GM12874 (cell line): ENCODE data around the gene MAPK4.
A peak's percentile ranks its signal among the peaks of the same experiment; 100 is the strongest.

Source experiments
- TF ChIP-seq, protein P1 (sequence below): IDR thresholded peaks from 2 replicates; pipeline ENCODE4 v1.5.1; 2011; ENCODE audit warnings: low read depth, mild to moderate bottlenecking, control low read depth, low read length, moderate library complexity; ENCODE audit not compliant: insufficient read depth

MAPK4 gene

DNA sequence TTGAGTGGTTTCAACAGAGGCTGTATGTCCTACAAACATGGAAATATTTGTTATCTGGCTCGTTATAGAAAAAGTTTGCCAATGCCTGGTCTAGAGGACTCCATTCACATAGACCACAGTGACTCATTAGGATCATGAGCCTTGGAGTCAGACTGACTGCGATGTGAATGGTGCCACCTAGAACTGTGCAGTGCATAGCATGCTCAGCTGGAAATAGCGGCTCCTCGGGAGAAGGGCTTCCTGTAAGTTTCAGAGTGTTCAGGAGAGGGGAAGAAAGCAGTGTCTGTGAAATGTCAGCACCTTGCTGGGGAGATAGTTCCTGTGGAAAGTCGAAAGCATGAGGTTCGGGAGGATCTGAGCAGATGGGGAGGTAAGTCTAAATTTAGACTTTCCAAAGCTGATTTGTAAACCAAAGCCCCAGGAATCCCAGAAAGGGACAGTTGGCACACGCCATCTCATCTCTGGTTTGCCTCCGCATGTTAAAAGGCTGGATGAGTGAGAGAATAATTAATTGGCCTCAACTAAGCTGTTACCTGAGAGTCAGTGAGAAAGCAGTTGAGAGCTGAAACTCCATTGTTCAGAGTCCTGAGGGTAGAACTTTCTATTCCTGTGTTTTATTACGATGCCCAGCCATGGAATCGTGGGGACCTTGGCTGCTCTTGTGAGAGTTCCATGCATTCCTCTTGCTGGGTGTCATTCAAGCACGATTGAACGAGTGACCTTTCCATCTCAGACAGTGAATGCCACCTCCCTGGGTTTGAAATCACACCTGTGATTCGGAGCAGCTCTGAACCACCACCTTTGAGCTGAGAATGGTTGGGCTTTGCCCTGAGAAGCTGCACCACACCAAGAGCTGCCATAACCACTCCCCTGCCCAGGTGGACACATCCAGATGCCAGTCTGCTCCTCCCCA is 99.5 kb downstream of the MAPK4 start:
- TF ChIP-seq, protein P1, sequence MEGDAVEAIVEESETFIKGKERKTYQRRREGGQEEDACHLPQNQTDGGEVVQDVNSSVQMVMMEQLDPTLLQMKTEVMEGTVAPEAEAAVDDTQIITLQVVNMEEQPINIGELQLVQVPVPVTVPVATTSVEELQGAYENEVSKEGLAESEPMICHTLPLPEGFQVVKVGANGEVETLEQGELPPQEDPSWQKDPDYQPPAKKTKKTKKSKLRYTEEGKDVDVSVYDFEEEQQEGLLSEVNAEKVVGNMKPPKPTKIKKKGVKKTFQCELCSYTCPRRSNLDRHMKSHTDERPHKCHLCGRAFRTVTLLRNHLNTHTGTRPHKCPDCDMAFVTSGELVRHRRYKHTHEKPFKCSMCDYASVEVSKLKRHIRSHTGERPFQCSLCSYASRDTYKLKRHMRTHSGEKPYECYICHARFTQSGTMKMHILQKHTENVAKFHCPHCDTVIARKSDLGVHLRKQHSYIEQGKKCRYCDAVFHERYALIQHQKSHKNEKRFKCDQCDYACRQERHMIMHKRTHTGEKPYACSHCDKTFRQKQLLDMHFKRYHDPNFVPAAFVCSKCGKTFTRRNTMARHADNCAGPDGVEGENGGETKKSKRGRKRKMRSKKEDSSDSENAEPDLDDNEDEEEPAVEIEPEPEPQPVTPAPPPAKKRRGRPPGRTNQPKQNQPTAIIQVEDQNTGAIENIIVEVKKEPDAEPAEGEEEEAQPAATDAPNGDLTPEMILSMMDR: no peak

DNA sequence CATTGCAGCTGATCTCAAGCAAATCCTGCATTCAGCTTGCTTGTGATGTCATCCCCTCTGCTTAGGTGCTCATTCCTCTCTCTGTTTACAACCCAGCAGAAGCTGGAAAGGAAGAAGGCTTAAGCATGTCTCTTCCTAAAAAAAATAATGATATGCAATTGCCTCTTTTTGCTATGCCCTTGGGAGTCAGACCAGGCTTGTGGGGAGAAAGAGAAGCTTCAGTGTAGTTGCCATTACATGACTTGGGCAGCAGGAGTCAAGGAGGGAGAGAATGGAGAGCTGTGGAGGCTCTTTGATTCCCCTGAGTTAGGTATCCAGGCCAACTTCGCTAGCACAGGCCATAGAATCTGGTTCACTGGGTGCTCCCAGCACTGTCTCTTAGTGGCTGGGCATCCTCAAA is 101.1 kb downstream of the MAPK4 start:
- TF ChIP-seq, protein P1: no peak

DNA sequence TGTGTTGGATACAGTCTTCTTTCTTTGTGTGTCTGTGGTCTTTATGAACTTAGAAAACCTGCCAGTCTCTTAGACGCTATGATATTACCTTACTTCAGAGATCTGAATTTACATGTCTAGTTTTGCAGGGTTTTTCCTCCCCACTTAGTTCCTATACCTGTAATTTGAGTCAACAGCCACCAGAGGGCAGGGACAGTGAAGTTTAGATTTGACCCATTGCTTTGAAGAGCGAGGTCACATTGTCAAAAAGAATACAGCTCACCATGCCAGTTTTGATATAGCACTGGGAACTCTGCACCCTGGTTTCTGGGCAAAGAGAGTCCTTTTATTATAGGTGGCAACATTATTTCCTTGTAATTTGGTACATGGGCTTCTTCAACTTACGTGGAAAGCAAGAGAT is 102.3 kb downstream of the MAPK4 start:
- TF ChIP-seq, protein P1: peak; percentile 35; the same call in 1 of the 2 replicates

DNA sequence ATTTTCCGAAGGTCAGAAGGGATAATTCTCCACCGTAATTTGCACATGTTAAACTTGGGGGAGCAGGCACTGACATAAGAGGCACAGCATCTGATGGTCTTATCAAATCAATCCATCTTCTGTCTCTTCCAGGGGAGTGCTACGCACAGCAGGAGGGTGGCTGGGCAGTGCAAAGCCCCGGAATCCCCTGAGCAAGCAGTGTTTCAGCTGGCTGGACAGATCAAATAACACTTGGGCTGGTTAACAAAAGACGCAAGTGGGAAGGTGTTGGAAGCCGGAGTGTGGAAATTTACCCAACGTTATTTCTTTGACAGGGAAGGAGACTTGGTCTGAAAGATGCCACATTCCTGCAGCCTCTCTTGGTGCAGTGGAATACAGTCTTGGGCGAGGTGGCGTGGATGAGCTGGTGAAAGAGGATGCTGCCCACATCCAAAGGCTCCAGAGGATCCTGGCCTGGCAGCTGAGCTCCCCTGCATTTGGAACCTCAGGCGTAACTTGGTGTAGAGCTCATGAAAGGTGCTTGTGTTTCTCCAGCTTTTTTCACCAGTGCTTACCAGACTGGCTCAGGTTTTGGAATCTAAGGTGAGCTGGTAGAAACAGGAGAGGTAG is 103.0 kb downstream of the MAPK4 start:
- TF ChIP-seq, protein P1: no peak

DNA sequence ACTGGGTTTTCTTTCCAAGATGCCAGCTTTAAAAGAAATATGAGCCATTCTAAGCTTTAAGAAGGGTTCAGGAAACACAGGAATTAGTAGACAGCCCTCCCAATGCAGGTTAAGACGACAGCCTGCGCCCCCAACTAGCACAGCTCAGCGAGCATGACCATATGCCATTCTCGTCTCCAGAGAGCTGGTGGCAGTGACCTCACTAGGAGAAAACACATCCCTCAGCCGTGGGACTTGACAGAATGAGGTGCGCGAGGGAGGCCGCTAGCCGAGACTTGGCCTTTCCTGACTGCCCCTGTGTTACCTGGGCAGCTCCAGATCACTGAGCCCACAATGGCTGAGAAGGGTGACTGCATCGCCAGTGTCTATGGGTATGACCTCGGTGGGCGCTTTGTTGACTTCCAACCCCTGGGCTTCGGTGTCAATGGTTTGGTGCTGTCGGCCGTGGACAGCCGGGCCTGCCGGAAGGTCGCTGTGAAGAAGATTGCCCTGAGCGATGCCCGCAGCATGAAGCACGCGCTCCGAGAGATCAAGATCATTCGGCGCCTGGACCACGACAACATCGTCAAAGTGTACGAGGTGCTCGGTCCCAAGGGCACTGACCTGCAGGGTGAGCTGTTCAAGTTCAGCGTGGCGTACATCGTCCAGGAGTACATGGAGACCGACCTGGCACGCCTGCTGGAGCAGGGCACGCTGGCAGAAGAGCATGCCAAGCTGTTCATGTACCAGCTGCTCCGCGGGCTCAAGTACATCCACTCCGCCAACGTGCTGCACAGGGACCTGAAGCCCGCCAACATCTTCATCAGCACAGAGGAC is 103.9 kb downstream of the MAPK4 start:
- TF ChIP-seq, protein P1: no peak

DNA sequence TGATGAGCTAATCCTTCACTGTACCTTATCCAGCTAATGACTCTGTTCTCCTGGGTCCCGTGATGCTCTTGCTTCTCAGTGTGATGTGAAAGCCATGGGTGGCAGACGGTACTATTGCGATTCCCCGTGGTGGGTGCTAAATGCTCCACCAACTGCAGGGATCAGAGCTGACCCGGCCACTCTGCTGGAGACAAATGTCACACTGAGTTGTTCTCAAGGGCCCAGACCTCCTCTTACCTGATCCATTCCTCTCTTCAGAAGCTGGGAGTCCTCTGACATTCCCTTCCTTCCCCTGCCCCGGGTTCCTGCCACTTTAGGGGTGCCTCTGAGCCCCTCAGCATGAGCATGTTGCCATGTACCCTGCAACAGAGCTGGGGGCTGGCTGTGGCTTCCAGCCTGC is 105.1 kb downstream of the MAPK4 start:
- TF ChIP-seq, protein P1: no peak

DNA sequence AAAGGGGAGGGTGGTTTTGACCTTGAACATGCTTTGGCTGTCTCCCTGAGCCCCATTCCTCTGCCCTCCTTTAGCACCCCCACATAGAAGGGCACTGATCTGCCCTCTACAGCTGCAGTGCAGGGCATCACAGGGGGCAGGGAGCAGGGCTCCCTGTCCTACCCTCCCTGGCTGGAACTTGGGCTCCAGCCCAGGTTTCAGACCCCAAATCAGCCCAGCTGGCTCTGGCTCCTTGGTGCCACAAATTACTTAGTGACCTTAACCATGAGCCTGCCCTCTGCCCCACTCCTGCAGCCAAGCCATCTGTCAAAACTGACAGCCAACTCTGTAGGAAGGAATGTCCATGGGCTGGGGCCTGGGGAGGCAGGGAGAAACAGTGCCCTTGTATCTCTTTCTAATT is 105.6 kb downstream of the MAPK4 start:
- TF ChIP-seq, protein P1: no peak
